NCI-H82 treated with DMSO at 0.1 percent for 48 hours (cell line): ENCODE measurements around the gene SNAPC3.
"Not testable (repeated sequence)": the region's sequence is repeated elsewhere in the genome, so short reads cannot be mapped to it uniquely, and the experiment has no call there.

Source experiments
- DNase-seq: peaks from one replicate; lab custom pipeline; 2025; ENCODE audit not compliant: unreplicated experiment; lab: John Stamatoyannopoulos, UW

The SNAPC3 gene

DNA sequence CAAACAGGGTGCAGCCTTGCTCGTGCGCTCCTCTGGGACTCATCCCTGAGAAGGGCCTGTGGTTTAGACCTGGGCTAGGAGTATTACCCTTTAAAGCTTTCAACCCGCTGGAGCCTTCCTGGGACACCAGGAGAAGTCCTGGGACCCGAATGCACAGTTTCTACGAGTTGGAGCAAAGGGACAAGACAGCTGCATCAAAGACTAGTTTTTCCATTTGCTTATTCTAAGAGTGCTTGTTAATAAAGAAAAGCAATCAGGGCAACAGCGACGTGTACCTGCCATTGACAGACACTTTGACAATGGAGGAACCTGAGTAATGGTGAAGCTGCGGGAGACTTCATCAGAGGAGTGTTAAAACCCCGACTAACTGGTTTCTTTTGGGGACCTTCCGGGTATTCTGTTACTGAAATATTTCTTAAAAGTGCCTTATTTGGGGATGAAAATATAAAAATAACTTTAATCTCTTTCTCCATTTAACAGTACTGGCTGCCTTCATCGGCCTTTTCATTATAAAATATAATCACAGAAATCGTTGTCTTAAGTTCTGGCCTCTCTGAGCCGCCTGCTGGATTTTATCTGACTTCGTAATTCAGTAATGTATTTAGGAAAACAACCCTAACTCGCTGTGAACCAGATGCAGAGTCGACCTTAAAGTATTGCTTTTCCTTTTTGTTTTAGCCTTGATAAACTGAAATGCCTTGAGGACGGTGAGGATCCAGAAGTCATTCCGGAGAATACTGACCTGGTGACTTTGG is 732 bp downstream of the SNAPC3 start:
- DNase-seq: no peak

DNA sequence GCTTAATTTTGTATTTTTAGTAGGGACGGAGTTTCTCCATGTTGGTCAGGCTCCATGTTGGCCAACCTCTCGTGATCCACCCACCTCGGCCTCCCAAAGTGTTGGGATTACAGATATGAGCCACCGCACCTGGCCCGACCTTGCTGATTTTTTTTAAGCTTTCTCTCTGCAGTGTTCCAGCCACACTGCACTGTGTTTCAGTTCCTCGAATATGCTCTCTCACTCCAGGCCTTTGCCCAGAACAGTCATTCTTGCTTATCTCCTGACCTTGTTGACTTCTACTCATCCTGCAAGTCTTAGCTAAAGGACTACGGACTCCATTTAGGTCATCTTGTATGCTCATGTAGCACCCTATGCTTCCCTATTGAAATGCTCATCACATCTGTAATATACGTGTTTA is 3.3 kb downstream of the SNAPC3 start:
- DNase-seq: no peak

DNA sequence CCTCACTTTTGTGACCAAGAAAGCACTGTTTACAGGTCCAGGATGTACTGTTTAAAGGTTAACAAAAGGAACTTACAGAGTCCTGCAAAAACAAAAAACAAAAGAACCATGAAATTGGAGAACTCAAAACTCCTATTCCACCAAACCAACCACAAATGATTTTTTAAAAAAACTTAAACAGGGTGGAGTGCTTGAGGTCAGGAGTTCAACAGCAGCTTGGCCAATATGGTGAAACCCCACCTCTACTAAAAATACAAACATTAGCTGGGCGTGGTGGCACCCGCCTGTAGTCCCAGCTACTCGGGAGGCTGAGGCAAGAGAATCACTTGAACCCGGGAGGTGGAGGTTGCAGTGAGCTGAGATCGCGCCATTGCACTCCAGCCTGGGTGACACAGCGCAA is 5.0 kb downstream of the SNAPC3 start:
- not testable (repeated sequence) for DNase-seq

DNA sequence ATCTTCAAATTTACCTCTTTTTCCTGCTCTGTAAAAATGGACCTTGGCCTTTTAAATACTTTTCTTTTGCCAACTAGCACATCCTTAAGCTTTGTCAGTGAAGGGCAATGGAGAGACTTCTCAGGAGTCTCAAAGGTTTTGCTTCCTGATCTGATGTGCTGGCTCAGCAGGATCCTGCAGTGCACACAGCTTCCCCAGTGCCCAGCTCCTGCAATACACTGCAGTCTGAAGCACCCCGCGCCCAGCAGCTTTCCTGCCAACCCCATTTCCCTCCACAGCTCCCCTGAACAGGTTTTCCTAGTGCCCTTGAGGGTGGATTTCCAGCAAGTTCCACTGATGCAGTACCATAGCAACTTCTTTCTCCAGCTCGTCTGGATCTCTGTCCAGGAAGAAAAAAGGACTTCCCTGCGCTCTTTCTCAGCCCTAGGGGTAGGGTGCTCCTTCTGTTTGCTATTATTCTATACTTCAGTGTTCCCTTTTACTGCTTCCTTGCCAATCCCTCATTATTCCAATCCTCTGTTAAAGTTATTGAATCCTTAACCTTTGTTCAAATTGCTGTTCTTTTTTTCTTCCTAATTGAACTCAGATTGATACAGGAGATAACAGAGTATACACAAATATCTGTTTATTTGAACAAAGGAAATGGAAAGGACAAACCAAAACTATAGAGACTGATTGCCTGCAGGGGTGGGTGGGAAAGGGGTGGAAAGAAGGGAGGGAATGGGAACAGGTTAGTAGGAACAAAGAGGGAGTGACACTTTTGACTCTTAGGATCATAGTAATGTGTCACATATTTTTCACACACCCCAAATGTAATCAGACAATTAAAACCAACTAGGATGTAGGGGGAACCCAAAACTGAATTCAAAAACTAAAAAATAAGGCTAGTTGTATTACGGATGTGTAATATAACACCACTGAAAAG is 8.5 kb downstream of the SNAPC3 start:
- no peak for DNase-seq

DNA sequence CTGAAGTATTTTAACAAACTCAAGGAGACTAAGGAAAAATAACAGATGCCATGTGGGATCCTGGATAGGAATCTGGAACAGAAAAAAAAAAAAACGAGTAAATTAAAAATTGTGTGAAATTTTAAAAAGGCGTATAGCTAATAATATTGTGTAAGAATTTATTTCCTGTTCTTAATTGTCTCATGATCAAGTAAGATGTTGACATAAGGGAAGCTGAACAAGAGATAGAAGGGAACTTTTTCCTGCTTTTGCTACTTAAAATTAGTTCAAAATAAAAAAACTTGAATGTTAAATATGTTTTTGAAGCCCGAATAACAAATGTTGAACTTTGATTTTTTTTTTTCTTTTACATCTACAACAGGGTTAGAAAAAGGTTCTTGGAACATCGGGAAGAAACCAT is 10.5 kb downstream of the SNAPC3 start:
- DNase-seq: no peak

DNA sequence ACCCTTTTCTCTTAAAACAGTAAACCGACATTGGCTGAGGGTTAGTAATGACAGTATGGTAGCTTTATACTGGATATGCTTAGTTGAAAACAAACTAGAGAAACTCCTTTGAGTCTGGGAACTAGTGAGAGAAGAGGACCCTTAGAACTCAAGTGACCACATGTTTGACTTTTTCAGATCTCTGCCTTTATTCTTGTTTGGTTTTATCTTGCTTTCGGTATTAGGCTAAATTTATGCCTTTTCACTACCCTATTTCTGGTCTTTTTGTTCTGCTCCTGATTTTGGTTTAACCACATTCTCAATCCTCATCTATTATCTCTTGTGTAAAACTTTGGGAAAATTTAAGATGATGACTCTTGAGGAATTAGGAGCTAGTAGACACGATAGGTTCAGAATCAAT is 11.0 kb downstream of the SNAPC3 start:
- DNase-seq: no peak

DNA sequence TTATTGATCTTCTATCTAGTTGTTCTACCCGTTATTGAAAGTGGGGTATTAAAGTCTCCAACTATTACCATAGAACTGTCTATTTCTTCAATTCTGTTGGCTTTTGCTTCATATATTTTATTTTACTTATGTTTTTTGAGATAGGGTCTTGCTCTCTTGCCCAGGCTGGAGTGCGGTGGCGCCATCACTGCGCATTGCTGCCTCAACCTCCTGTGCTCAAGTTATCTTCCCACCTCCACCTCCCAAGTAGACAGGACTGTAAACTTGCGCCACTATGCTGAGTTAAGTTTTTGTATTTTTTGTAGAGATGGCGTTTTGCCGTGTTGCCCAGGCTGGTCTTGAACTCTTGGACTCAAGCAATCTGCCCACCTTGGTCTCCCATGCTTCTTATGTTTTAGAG is 16.2 kb downstream of the SNAPC3 start:
- no peak for DNase-seq

DNA sequence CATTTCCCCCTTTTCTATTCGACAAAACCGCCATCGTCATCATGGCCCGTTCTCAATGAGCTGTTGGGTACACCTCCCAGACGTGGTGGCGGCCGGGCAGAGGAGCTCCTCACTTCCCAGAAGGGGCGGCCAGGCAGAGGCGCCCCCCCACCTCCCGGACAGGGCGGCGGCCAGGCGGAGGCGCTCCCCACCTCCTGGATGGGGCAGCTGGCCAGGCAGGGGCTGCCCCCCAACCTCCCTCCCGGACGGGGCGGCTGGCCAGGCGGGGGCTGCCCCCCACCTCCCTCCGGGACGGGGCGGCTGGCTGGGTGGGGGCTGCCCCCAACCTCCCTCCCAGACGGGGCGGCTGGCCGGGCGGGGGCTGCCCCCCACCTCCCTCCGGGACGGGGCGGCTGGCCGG is 19.2 kb downstream of the SNAPC3 start:
- not testable (repeated sequence) for DNase-seq

DNA sequence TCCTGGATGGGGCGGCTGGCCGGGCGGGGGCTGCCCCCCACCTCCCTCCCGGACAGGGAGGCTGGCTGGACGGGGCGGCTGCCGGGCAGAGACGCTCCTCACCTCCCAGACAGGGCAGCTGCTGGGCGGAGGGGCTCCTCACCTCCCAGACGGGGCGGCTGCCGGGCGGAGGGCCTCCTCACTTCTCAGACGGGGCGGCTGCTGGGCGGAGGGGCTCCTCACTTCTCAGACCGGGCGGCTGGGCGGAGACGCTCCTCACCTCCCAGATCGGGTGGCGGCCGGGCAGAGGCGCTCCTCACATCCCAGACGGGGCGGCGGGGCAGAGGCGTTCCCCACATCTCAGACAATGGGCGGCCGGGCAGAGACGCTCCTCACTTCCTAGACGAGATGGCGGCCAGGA is 19.6 kb downstream of the SNAPC3 start:
- not testable (repeated sequence) for DNase-seq

DNA sequence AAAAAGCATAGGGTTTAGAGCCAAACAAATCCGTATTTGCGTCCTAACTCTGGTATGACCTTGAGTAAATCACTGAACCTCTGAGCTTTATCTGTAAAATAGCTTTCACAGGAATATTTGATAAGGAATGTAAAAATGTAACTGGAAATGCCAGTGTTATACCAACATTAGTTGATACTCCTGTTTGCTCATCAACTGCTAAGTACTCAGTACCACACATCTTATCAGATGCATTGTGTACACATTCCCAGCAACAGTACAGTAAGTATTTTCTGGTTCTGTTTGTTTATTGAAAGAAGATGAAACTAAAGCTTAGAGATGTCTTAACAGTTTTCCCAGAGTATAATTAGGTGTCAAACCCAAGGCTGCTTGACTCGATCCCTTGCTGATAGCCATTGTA is 21.5 kb downstream of the SNAPC3 start:
- DNase-seq: no peak

DNA sequence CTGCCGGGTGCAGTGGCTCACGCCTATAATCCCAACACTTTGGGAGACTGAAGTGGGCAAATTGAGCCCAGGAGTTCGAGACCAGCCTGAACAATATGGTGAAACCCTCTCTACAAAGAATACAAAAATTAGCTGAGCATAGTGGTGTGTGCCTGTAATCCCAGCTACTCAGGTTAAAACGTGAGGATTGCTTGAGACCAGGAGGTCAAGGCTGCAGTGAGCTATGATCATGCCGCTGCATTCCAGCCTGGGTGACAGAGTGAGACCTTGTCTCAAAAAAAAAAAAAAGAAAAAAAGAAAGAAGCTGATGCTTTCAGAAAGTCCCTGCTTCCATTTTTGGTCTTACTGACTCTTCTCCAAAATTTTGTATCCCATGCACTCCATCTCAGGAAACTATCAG is 31.3 kb downstream of the SNAPC3 start:
- DNase-seq: no peak

DNA sequence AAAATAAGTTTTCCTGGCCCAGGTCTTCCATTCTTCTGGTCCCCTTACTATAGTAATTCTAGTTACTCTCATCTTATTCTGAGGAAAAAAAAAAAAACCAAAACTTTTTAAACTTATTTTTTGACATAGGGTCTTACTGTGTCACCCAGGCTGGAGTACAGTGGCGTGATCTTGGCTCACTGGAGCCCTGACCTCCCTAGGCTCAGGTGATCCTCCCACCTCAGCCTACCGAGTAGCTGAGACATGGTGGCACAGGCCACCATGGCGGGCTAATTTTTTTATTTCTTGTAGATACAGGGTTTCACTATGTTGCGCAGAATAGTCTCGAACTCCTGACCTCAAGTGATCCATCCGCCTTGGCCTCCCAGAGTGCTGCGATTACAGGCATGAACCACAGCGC is 38.4 kb downstream of the SNAPC3 start:
- DNase-seq: no peak

DNA sequence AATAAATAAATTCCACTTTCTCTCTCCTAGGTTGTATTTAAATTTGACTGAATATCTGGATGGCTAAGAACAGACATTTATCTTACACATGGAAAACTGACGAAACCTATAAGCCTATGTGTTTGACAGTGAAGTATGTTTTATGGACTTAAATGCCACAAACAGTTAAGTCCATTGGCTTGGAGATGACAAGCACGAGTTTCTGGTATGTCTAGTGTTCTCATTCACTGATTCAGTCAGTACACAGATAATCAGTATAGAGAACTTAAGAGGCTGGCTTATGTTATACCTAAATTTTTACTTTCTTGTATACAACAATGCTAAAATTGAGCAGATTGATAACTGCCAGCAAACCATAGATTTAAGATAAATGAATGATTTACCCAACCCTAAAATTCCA is 38.9 kb downstream of the SNAPC3 start:
- DNase-seq: no peak

DNA sequence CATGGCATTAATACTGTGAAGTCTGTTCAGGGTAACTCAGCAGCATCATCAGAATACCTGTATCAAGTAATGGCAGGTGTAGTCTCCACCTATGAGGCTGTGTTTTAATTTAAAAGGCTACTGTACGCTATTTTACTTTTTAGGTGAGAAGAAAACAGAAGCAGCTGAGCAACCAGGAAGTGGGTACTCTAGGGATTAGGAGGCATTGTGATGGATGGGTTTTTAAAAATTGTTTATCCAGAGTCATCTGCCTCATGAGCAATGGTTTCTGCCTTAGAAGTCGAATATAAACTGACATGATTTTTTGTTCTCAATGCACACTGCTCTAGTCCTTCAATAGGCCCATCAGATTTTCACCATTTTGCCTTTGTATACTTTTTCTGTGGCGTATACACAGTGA is 45.5 kb downstream of the SNAPC3 start:
- DNase-seq: no peak

DNA sequence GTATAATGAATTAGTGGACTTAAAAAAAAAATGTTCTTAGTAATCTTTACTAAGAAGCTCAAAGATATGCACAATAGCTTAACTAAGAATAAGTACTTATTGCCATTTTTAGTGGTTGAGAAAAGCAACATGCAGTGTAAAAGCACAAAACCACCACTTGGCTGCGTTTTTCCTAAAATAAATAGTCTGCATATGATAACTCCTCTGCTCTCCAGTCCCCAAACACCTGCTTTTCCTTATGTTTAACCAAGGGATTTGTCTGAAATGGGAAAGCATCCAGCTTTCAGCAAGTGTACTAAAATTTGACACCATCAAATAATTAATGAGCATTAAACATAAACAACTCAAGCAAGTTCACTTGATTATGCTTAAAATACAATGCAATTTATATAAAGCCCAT is 46.7 kb downstream of the SNAPC3 start:
- no peak for DNase-seq

DNA sequence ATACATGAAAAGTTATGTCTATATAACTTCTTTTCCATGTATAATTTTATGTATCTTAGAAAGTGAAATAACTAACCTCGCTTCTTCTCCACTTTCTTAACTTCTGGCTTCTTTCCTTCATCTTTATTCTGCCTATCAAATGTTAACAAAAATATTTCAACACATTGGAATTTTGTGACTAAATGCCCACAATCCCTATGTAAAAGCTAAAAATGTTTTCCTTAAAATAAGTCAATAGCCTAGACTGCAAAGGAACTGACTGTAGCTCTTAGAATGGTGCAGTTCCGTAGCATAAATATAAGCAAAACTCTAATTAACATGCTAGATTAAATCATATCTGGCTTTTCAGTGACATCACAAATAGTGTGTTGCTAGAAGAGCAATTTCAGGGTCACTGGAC is 47.2 kb downstream of the SNAPC3 start:
- no peak for DNase-seq

DNA sequence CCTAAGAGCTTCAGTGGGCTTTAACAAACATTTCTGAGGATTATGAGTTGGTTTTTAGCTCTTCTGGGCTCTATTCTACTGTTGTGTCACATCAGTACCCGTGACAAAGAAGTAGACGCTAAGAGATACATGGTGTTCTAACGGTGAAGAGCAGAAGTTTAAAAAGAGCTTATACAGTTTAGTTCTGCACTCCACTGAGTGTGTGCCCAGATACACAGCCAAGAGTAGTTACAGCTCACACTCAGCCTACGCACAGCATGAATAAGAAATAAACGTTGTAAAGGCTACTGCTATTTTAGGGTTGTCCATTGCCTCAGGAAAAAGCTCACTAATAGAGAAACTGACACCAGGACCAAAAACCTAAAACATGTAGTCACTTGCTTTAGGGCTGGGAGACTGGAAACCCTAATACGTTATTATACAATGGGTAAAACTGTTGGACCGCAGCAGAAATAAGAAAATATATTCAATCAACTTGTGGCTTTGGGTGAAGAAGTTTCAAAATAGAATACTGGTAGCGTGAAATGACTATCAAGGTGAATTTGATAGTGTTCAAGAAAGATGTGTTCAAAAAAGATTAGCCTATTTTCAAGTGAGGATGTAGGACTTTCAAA is 53.4 kb downstream of the SNAPC3 start:
- DNase-seq: no peak

DNA sequence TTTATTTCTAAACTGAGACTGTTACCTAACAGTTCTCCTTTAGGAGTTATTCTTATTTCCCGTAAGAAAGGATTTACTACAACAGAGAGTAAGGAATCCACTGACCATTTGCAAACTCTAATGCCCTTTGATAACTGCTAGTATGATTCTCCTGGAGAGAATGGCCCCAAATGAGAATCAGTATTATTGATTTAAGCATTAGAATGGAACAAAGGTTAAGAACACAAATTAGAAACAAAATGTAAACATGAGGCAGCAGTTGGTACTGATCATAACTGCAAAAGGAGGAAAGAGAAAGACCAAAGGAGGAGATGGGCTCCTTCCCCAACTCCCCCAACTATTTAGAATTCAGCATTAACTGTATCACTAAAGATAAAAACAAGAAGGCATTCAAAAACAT is 57.4 kb downstream of the SNAPC3 start:
- no peak for DNase-seq

DNA sequence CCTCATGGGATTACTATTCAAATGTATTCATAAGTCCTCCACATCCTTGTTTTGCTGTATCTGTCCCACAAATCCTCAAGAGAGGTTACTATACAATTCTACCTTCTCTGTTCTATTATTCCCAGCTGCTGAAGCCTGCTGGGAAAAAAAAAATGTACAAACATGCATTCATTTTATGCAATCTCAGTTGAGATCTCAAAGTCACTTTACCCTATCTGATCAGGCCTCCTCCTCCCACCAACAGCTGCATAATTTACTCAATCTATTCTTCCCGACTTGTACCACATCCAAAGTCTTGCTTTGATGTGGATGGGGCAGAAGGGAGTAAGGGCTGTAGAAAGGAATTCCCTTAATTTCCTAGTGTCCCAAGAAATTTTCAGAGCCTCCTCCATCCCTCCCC is 59.5 kb downstream of the SNAPC3 start:
- DNase-seq: no peak

DNA sequence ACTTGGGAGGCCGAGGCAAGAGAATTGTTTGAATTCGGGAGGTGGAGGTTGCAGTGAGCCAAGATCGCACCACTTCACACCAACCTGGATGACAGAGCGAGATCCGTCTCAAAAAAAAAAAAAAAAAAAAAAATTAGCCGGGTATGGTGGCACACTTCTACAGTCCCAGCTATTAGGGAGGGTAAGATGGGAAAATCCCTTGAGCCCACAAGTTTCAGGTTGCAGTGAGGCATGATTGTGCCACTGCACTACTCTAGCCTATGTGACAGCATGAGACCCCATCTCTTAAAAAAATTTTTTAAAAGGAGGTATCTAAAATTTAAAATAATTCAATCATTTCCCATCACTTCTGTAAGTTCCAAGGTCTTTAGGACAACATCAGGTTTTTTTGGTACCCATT is 62.1 kb downstream of the SNAPC3 start:
- no peak for DNase-seq

DNA sequence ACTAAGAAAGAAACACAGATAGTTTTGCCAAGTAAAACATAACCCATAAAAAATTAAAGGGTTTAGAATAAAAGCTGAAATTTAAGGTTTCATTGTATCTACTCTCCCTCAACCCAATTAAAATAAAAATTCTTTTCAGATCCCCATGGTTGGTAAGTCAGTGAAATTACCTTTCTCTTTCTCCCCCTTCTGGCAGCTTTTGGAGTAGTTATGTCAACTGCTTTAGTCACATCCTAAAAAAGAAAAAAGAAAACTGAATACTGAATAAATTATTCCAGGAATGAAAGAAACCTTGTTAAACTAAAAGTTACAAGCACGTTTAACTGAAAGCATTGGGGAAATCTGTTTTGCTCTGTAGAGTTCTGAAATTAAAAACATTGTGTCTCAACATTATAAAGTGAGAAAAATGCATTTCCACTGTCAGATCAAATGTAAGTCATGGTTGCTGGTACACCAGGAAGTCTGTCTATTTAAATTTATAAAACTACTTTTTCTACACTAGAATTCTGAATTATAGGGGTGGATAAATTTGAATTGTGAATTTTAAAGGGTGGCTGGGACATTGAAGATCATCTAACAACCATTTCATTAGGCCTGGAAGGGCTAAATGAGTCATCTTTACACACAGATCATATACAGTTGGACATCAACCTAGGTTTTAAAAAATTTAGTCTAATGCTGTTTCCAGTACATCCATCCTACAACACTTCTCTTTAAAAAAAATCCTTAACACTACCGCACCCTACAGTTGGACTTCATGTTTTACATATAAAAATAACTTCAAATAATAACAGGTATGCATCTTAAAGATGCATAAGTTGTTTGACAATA is 63.4 kb downstream of the SNAPC3 start:
- DNase-seq: no peak
